ENCODE data around the gene SLC16A10. TPM values are rescaled to one million over a fixed set of nuclear protein-coding genes. Genes with fewer than 3 reads are reported as not detected.
"Not testable (repeated sequence)": the region's sequence is repeated elsewhere in the genome, so short reads cannot be mapped to it uniquely, and the experiment has no call there.

Gene SLC16A10
- total RNA-seq, 1 experiment from 2014 or later = 0.18 TPM

DNA sequence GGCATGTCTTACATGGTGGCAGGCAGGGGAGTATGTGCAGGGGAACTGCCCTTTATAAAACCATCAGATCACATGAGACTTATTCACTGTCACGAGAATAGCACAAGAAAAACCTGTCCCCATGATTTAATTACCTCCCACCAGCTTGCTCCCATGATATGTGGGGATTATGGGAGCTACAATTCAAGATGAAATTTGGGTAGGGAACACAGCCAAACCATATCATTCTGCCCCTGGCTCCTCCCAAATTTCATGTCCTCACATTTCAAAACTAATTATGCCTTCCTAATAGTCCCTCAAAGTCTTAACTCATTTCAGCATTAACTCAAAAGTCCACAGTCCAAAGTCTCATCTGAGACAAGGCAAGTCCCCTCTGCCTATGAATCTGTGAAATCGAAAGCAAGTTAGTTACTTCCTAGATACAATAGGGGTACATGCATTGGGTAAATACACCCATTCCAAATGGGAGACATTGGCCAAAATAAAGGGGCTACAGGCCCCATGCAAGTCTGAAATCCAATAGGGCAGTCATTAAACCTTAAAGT lies 102.4 kb downstream of the SLC16A10 start:
- DNase-seq (ENCODE audit: low read depth, low spot score); POLR2A ChIA-PET; H3K36me3 ChIP-seq (ENCODE audit: control insufficient read depth, insufficient read depth, low read length); H3K9me3 ChIP-seq (ENCODE audit: control insufficient read depth, insufficient read depth, low read depth, low read length); CTCF ChIA-PET; BruUV-seq (replicated peaks); ATAC-seq; H3K4me3 ChIP-seq (ENCODE audit: low read depth in 2 of 2, low read length in 2 of 2); H3K4me1 ChIP-seq (ENCODE audit: control insufficient read depth, insufficient read depth, low read length); in situ Hi-C loops (cut with HindIII; ENCODE audit: low pct_unique_long_range_greater_than_20kb, low sequenced_read_pairs); H3K27ac ChIP-seq (ENCODE audit: low read length); H3K27me3 ChIP-seq (ENCODE audit: control insufficient read depth, insufficient read depth, low read length); intact Hi-C loops (cut with micrococcal nuclease; ENCODE audit: unreplicated experiment): not testable (repeated sequence)

DNA sequence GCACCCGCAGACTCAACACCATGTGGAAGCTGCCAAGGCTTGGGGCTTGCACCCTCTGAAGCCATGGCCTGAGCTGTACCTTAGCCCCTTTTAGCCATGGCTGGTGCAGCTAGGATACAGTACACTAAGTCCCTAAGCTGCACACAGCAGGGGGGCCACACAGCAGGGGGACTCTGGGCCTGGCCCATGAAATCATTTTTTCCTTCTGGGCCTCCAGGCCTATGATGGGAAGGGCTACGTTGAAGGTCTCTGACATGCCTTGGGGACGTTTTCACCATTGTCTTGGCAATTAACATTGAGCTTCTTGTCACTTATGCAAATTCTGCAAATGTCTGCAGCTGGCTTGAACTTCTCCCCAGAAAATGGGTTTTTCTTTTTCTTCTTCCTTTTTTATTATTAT lies 103.3 kb downstream of the SLC16A10 start:
- intact Hi-C loops (cut with micrococcal nuclease; ENCODE audit: unreplicated experiment) = no loop called here
- CTCF ChIA-PET = no interaction called here
- no peak for ATAC-seq
- no TSS peak for BruUV-seq (replicated peaks)
- H3K27ac ChIP-seq (ENCODE audit: low read length) = no peak overlapping the region
- no peaks in the 10 kb centered on the region for H3K9me3 ChIP-seq (ENCODE audit: control insufficient read depth, insufficient read depth, low read depth, low read length)
- TF ChIP-seq, protein P1, sequence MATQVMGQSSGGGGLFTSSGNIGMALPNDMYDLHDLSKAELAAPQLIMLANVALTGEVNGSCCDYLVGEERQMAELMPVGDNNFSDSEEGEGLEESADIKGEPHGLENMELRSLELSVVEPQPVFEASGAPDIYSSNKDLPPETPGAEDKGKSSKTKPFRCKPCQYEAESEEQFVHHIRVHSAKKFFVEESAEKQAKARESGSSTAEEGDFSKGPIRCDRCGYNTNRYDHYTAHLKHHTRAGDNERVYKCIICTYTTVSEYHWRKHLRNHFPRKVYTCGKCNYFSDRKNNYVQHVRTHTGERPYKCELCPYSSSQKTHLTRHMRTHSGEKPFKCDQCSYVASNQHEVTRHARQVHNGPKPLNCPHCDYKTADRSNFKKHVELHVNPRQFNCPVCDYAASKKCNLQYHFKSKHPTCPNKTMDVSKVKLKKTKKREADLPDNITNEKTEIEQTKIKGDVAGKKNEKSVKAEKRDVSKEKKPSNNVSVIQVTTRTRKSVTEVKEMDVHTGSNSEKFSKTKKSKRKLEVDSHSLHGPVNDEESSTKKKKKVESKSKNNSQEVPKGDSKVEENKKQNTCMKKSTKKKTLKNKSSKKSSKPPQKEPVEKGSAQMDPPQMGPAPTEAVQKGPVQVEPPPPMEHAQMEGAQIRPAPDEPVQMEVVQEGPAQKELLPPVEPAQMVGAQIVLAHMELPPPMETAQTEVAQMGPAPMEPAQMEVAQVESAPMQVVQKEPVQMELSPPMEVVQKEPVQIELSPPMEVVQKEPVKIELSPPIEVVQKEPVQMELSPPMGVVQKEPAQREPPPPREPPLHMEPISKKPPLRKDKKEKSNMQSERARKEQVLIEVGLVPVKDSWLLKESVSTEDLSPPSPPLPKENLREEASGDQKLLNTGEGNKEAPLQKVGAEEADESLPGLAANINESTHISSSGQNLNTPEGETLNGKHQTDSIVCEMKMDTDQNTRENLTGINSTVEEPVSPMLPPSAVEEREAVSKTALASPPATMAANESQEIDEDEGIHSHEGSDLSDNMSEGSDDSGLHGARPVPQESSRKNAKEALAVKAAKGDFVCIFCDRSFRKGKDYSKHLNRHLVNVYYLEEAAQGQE (IDR thresholded peaks at IDR 0.05; ENCODE audit: insufficient read depth in 1 of 2, low read depth in 2 of 2, low read length in 1 of 2) = no peak
- TF ChIP-seq, protein P2, sequence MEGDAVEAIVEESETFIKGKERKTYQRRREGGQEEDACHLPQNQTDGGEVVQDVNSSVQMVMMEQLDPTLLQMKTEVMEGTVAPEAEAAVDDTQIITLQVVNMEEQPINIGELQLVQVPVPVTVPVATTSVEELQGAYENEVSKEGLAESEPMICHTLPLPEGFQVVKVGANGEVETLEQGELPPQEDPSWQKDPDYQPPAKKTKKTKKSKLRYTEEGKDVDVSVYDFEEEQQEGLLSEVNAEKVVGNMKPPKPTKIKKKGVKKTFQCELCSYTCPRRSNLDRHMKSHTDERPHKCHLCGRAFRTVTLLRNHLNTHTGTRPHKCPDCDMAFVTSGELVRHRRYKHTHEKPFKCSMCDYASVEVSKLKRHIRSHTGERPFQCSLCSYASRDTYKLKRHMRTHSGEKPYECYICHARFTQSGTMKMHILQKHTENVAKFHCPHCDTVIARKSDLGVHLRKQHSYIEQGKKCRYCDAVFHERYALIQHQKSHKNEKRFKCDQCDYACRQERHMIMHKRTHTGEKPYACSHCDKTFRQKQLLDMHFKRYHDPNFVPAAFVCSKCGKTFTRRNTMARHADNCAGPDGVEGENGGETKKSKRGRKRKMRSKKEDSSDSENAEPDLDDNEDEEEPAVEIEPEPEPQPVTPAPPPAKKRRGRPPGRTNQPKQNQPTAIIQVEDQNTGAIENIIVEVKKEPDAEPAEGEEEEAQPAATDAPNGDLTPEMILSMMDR (IDR thresholded peaks at IDR 0.05) = no peak
- TF ChIP-seq POLR2AphosphoS5 (IDR thresholded peaks at IDR 0.05; ENCODE audit: low read depth, low read length) (no peak), SIN3A (IDR thresholded peaks at IDR 0.05; ENCODE audit: borderline replicate concordance, insufficient read depth, low read depth, low read length) (no peak), TCF7L2 (IDR thresholded peaks at IDR 0.05; ENCODE audit: low read depth, low read length) (no peak)
- H3K4me1 ChIP-seq (ENCODE audit: control insufficient read depth, insufficient read depth, low read length) = no peaks in the 10 kb centered on the region
- in situ Hi-C loops (cut with HindIII; ENCODE audit: low pct_unique_long_range_greater_than_20kb, low sequenced_read_pairs) = no loop called here
- DNase-seq (ENCODE audit: low read depth, low spot score) = no peak
- POLR2A ChIA-PET = no interaction called here
- no peak overlapping the region for H3K4me3 ChIP-seq (ENCODE audit: low read depth in 2 of 2, low read length in 2 of 2)
- peaks cover 3% of the 10 kb centered on the region; the same call in 1 of the 2 replicates for H3K27me3 ChIP-seq (ENCODE audit: control insufficient read depth, insufficient read depth, low read length)
- no peaks in the 10 kb centered on the region for H3K36me3 ChIP-seq (ENCODE audit: control insufficient read depth, insufficient read depth, low read length)

DNA sequence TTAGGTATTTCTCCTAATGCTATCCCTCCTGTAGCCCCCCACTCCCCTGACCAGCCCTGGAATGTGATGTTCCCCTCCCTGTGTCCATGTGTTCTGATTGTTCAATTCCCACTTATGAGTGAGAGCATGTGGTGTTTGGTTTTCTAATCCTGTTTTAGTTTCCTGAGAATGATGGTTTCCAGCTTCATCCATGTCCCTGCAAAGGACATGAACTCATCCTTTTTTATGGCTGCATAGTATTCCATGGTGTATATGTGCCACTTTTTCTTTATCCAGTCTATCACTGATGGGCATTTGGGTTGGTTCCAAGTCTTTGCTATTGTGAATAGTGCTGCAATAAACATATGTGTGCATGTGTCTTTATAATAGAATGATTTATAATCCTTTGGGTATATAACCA lies 103.8 kb downstream of the SLC16A10 start:
- in situ Hi-C loops (cut with HindIII; ENCODE audit: low pct_unique_long_range_greater_than_20kb, low sequenced_read_pairs); POLR2A ChIA-PET: not testable (repeated sequence)

More for the DNA sequence above, 103.8 kb downstream of the SLC16A10 start:
- H3K27ac ChIP-seq (ENCODE audit: low read length); H3K27me3 ChIP-seq (ENCODE audit: control insufficient read depth, insufficient read depth, low read length); DNase-seq (ENCODE audit: low read depth, low spot score); H3K4me3 ChIP-seq (ENCODE audit: low read depth in 2 of 2, low read length in 2 of 2); CTCF ChIA-PET; BruUV-seq (replicated peaks); ATAC-seq; intact Hi-C loops (cut with micrococcal nuclease; ENCODE audit: unreplicated experiment); H3K9me3 ChIP-seq (ENCODE audit: control insufficient read depth, insufficient read depth, low read depth, low read length); H3K36me3 ChIP-seq (ENCODE audit: control insufficient read depth, insufficient read depth, low read length); H3K4me1 ChIP-seq (ENCODE audit: control insufficient read depth, insufficient read depth, low read length): not testable (repeated sequence)
